OCI-LY7 (cell line): ENCODE measurements around the gene SORCS1.

Experiments
- EZH2phosphoT487 ChIP-seq: fragments of 200-600 bp; sonication (generic); IDR thresholded peaks from 2 replicates; pipeline ENCODE4 v1.6.1; 2018; ENCODE audit warnings: low read depth, borderline replicate concordance, mild to moderate bottlenecking, mixed run types, antibody characterized with exemption, low read length, moderate library complexity, mixed read lengths
- TF ChIP-seq, protein P1 (sequence below): fragments of 200-600 bp; sonication (generic); conservative IDR thresholded peaks from 2 replicates; pipeline ENCODE4 v1.5.1; 2014; ENCODE audit warnings: mild to moderate bottlenecking, antibody characterized with exemption, low read length, moderate library complexity, mixed read lengths

DNA sequence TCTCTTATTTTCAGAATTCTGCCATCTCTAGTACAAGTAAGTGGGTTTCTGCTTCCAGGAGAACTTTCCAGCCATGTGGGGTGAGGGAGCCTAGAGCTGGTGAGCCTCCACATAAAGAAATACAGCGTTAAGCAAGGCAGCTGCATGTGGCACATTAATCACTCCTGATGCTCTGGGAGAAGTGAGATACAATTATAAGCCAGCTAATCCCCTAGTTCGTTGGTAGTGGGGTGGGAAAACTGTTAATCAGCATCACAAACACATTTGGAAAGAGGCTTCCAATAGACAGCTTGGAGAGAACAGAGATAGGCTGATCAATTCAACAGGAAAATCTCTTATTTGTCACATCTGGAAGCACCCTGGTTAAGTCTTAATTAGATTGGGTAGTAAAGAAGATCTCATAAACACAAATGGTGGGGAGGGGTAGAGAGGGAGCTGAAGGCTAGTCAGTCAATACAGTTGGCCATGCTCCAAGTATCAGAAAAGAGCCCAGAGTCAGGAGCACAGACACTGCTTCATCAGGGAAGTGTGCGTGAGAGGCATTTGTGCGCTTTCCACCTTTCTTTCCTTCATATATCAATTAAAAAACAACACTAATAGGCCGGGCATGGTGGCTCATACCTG lies 130.6 kb downstream of the SORCS1 start:
- TF ChIP-seq, protein P1, sequence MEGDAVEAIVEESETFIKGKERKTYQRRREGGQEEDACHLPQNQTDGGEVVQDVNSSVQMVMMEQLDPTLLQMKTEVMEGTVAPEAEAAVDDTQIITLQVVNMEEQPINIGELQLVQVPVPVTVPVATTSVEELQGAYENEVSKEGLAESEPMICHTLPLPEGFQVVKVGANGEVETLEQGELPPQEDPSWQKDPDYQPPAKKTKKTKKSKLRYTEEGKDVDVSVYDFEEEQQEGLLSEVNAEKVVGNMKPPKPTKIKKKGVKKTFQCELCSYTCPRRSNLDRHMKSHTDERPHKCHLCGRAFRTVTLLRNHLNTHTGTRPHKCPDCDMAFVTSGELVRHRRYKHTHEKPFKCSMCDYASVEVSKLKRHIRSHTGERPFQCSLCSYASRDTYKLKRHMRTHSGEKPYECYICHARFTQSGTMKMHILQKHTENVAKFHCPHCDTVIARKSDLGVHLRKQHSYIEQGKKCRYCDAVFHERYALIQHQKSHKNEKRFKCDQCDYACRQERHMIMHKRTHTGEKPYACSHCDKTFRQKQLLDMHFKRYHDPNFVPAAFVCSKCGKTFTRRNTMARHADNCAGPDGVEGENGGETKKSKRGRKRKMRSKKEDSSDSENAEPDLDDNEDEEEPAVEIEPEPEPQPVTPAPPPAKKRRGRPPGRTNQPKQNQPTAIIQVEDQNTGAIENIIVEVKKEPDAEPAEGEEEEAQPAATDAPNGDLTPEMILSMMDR: no peak
- TF ChIP-seq EZH2phosphoT487: no peak
